ENCODE measurements around the gene AGAP1. TPM values are rescaled to one million over a fixed set of nuclear protein-coding genes. Genes with fewer than 3 reads are reported as not detected.

The AGAP1 gene
- total RNA-seq, 2 donors from 2014 or later = 28.9 to 33.3 TPM

DNA sequence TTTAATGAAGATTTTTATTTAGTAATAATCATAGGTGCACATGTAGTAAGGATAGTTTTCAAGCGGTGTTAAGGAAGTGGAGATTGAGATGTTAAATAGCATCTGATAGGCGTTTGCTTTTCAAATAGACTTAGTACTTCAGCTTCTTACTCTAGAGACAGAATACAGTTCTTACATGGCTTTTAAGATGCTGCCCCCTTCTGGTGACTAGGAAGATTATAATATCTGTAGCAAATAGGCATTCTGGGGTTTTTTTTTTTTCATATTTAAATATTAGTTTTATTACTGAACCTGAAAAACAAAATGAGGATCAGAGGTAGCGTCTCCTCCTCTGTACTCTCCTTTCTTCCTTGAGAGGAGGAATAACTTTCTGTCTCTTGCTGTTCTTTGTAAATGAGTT lies 100.2 kb downstream of the AGAP1 start:
- intact Hi-C loops (cut with DNase I) = loop anchor here (2.0 to 10.0 kb wide), 4 partner anchors 71 to 457 kb away; no protein-coding TSS in a partner anchor

DNA sequence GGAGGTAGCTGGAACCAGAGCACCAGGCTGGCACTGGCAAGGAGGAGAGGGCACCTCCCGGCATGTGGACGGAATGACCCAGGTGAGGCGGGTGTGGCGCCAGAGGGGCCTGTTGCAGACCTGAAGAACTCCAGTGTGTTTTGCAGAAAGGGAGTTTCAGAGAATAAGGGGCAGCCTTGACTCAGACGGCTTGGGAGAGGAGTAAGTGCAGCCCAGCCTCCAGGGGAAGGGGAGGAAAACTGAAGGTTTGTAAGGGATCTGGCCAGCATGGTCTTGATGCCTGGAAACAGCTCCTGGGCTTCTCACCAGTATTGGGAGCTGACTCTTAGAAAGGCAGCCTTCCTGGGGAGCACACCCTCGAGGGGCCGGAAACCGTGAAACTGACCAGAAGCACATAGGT lies 101.1 kb downstream of the AGAP1 start:
- peak; percentile 69 for DNase-seq (ENCODE audit: low spot score)
- intact Hi-C loops (cut with DNase I) = loop anchor here (2.0 to 10.0 kb wide), 5 partner anchors 70 to 458 kb away; no protein-coding TSS in a partner anchor

More for the DNA sequence above, 100.2 kb downstream of the AGAP1 start:
- no peak for DNase-seq (ENCODE audit: low spot score)

DNA sequence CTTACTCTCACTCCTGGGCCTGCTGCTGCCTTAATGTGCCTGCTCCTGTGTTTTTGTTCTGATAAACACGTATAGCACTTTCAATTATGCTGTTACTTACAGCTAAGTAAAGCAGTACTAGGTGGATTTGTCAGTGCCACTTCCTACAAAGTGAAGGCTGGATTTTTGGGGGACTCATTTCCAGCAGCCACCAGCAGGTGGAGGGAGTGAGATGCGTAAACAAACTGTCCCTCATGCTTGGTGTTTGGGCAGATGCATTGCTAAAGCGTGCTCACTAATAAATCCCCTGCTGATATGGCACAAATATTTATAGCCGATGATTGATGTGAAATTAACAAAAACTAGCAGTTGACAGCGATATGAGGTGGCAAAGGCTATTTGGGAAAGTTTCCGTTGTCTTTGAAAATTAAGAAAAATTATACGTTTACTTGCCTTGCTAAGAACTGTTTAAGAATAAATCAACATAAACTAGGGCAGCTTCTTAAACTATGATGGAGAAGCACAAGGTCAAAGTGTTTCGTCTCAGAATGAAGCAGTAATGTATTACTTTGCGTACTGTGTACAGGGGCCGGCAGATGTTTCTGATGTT lies 101.7 kb downstream of the AGAP1 start:
- intact Hi-C loops (cut with DNase I) = loop anchor here (2.0 to 10.0 kb wide), 4 partner anchors 69 to 161 kb away; no protein-coding TSS in a partner anchor
- peak; percentile 88 for DNase-seq (ENCODE audit: low spot score)

DNA sequence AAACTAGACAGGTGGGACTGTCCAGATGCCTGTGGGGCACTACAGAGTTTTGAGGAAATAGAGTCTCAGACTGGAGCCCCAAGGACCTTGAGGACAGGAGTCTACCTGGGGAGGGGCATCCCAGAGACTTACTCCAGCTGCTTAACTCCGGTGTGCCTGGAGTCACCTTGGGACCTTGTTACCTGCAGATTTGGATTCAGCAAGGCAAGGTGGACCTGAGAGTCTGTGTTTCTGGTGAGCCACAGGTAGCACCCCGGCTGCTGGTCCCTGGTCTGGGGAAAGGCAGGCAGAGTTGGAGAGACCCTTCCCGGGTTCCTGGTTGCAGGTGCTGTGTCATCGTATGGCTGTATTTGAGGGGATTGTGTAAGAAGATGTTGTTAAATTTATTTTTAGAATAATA lies 102.4 kb downstream of the AGAP1 start:
- DNase-seq (ENCODE audit: low spot score) = peak; percentile 41
- intact Hi-C loops (cut with DNase I) = loop anchor here (5.0 to 10.0 kb wide), 3 partner anchors 69 to 161 kb away; no protein-coding TSS in a partner anchor

DNA sequence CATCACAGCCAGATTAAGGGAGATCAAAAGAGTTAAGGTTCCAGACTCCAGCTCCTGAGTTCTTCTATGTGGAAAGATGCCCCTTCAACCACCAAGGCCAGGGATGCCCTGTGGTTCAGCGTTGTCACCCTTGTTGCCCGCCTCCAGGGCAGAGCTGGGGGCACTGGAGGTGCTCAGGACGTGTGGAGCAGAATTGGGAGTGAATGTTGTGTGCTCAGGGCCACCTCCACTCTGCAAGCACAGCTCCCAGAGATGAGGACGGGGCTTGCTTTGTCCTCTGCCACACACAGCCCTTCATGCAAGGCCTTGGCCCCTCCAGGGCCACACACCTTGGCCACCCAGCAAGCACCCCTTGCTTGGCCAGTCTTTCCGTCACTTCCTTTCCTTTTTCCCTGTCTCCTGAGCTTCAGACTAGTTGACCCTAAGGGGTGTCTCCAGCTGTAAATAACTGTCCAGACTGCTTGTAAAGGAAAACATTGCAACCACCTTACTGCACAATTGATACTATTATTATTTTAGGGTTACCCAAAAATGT lies 103.3 kb downstream of the AGAP1 start:
- peak; percentile 69 for DNase-seq (ENCODE audit: low spot score)
- intact Hi-C loops (cut with DNase I) = loop anchor here (5.0 to 10.0 kb wide), 3 partner anchors 68 to 162 kb away; no protein-coding TSS in a partner anchor

DNA sequence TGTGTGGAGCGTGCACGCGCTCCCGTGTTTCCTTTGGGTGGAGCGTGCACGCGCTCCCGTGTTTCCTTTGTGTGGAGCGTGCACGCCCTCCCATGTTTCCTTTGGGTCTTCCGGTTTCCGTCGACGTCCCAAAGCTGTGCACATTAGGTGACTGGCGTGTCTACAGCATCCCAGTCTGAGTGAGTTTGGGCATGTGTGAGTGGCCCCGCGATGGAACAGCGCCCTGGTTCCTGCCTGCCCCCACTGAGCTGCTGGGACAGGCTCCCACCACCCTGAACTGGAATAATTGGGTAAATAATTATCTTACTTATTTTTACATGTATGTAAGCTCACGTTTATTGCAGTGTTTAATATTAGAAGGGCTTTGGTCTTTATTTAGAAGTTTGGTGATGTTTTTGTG lies 104.2 kb downstream of the AGAP1 start:
- intact Hi-C loops (cut with DNase I) = loop anchor here (5.0 to 10.0 kb wide), 3 partner anchors 67 to 163 kb away; no protein-coding TSS in a partner anchor
- peak; percentile 36 for DNase-seq (ENCODE audit: low spot score)

DNA sequence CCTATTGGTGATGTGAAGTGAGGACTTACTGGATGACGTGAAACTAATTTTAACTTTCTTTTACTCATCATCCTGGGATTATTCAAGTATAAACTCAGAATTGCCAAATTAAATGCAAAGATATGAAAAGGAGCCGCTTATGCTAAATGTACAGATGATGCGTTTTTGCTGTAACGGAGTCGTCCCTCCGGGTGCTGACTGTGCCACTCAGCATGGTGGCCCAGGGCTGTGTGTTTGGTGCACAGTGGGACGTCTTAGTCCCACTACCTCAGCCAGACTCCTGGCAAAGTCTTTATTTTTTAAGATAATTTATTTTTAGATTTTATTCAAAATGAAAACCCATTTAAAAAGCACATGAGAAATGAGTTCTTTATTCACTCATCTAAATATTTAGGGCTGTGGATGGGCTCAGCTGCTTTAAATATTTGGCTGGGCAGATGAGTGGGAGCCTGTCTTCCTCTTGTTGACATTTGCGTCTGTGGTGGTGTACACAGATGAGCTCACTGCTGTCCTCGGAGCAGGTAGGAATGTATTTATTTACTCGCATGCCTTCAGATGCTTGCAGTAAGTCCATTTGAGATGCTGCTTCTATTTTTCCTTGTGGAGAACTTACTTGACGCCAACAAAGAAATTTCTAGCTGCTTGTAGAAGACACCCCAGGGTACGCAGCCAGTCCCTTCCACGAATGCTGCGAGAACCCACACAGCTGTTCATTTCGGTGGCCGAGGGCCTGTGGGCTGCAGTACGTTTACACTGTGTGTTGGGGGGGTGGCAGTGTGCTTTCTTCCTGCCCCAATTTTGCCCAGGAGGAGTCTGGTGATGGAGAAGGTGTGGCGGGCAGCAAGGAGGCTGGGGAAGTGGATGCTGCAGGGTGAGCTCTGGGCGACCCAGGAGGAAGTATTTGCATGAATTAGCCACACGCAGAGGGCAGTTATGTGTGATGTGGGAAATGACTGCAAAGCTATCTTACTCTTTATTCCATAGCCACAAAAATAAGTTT lies 105.0 kb downstream of the AGAP1 start:
- intact Hi-C loops (cut with DNase I) = loop anchor here (5.0 to 10.0 kb wide), 3 partner anchors 66 to 164 kb away; no protein-coding TSS in a partner anchor
- peak; percentile 24 for DNase-seq (ENCODE audit: low spot score)

DNA sequence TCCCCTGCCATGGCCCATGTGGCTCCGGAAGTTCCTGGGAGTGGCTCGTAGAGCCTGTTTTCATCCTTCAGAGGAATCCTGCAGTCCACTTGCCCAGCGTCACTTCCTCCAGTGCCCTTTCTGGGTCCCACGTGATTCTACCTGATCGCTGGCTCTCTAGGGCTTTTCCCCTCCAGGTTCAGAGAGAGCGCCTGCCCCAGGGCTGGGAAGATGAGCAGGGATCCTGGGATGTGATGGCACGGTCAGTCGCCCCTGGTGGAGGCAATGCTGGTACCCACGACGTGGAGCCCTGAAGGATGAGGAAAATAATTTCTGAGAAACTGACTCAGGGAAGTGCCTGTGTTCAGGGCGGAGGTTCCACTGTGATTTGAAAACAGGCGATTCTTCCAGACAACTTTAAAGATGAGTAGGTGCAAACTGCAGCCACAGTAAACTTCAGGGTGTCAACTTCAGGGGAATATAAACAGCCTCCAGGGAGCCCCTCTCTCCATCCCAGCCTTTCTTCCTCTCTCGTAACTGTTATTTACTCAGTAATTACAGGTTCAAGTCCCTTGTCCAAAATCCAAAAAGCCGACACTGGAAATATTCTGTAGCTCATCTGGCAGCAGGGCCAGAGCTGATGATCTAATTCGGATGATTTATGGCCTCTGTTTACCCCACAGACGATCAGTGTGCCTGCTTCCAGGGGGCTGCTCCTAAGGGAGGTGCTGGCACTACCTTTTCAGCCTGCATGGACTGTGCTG lies 105.9 kb downstream of the AGAP1 start:
- DNase-seq (ENCODE audit: low spot score) = peak; percentile 70
- intact Hi-C loops (cut with DNase I) = loop anchor here (5.0 to 10.0 kb wide), 4 partner anchors 65 to 165 kb away; no protein-coding TSS in a partner anchor

DNA sequence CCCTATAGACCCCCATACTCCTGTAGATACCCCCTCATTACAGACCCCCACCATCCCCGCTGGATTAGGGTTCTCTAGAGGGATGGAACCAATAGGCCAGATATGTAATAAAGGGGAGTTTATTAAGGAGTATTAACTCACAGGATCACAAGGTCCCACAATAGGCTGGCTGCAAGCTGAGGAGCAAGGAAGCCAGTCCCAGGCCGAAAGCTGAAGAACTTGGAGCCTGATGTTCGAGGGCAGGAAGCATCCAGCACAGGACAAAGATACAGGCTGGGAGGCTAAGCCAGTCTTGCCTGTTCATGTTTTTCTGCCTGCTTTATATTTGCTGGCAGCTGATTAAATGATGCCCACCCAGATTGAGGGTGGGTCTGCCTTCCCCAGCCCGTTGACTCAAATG lies 106.6 kb downstream of the AGAP1 start:
- intact Hi-C loops (cut with DNase I) = loop anchor here in 1 of 2 donors (5.0 kb wide), 1 partner anchor 142 kb away; no protein-coding TSS in a partner anchor

DNA sequence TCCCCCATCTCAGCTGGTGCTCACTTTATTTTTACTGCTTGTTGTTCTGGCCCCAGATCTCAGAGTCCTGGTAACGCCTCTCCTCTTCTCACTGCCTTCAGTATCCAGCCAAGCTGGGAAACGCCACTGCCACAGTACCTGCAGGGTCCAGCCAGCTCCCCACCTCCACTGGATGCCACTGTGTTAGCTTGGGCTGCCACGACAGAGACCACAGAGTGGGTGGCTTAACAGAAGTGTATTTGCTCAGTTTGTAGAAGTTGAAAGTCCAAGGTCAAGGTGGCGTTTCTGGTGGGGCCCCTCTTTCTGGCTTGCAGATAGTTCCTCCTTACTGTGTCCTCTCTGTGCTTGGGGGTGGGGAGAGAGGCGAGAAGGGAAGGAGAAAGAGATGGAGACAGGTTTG lies 107.1 kb downstream of the AGAP1 start:
- intact Hi-C loops (cut with DNase I) = loop anchor here in 1 of 2 donors (5.0 kb wide), 1 partner anchor 141 kb away; no protein-coding TSS in a partner anchor

More for the DNA sequence above, 106.6 kb downstream of the AGAP1 start:
- no peak for DNase-seq (ENCODE audit: low spot score)

DNA sequence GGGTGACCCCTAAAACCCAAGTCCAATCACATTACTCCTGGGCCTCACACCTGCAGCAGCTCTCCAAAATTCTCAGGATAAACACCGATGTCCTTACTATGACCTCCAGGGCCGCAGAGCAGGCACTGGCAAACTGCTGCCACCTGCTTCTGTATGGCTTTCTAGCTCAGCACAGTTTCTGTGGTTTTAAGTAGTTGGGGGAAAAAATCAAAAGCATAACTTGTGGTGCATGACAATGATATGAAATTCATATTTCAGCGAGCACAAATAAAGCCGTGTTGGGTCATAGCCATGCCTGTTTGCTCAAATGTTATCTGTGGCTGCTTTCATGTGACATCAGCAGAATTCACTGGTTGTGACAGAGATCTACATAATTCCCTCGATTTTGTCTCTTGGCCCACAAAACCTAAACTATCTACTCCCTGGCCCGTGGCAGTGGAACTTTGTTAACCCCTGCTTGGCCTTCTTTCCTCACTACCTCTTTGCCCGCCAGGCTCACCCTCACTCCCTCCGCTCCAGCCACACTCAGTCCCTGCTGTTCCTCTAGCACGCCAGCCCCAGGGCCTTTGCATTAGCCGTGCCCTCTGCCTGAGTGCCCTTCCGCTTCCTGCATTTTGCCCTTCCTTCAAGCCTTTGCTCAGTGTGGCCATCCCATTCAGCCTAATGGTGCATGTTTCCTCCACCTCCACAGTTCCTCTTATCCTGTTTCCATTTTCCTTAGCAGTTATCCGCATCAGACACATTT lies 108.3 kb downstream of the AGAP1 start:
- intact Hi-C loops (cut with DNase I) = loop anchor here in 1 of 2 donors (5.0 kb wide), 1 partner anchor 140 kb away; no protein-coding TSS in a partner anchor
- DNase-seq (ENCODE audit: low spot score) = peak; percentile 50

More for the DNA sequence above, 107.1 kb downstream of the AGAP1 start:
- peak; percentile 37 for DNase-seq (ENCODE audit: low spot score)

DNA sequence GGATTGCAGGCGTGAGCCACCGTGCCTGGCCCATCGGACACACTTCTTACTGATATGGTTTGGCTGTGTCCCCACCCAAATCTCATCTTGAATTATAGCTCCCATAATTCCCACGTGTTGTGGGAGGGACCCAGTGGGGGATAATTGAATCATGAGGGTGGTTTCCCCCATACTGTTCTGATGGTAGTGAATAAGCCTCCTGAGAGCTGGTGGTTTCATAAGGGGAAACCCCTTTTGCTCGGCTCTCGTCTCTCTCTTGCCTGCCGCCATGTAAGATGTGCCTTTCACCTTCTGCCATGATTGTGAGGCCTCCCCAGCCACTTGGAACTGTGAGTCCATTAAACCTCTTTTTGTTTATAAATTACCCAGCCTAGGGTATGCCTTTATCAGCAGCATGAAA lies 109.1 kb downstream of the AGAP1 start:
- DNase-seq (ENCODE audit: low spot score) = peak; percentile 11
- intact Hi-C loops (cut with DNase I) = loop anchor here in 1 of 2 donors (5.0 kb wide), 1 partner anchor 139 kb away; no protein-coding TSS in a partner anchor

DNA sequence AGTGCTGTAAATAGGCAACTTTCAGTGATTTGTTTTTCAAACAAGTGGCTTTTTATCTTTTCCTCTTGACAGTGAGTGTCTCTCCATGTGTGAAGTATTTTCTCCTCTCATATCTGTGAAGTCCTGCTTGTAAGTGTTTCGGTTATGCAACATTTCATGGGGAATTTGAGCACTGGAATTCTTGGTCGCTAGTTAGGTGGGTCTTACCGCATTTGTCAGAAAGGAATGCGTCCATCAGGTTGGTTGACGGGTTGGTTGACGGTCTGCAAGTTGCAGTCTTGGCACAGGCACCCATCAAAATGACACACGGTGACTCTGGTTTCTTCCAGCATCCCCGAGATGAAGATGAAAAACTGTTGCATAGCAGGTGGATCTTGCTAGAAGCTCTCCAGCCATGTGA lies 109.8 kb downstream of the AGAP1 start:
- intact Hi-C loops (cut with DNase I) = loop anchor here in 1 of 2 donors (5.0 kb wide), 1 partner anchor 139 kb away; no protein-coding TSS in a partner anchor
- DNase-seq (ENCODE audit: low spot score) = peak; percentile 29

DNA sequence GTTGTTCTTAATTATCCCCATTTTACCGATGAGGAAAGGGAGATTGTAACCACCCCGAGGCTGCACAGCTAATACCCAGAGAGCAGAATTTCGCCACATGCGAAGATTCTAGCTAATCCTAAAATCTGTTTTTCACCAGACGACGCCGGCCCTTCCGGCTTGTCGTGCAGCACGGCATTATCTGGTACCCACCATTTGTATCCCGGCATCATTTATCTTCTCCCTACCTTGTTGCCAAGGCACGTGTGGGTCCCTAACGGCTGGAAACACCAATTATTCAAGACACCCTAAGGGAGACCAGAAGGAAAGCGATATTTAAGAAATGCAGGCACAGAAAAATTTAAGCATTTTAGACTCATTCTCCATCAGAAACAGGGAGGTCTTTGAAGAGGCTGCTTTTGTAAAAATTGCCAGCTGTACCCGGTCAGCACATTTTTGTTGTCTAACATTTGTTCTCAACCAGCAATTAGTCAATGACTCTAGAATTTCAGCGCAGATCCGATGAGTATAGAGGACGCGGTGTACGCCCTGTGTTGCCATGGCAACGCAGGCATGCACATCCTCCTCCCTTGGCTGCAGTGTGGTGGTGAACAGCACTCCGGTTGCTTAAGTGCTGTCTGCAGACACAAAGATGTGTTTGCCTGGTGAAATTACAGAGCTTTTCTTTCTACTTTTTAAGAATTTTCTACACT lies 111.6 kb downstream of the AGAP1 start:
- DNase-seq (ENCODE audit: low spot score) = peak; percentile 96
- intact Hi-C loops (cut with DNase I) = no loop called here

DNA sequence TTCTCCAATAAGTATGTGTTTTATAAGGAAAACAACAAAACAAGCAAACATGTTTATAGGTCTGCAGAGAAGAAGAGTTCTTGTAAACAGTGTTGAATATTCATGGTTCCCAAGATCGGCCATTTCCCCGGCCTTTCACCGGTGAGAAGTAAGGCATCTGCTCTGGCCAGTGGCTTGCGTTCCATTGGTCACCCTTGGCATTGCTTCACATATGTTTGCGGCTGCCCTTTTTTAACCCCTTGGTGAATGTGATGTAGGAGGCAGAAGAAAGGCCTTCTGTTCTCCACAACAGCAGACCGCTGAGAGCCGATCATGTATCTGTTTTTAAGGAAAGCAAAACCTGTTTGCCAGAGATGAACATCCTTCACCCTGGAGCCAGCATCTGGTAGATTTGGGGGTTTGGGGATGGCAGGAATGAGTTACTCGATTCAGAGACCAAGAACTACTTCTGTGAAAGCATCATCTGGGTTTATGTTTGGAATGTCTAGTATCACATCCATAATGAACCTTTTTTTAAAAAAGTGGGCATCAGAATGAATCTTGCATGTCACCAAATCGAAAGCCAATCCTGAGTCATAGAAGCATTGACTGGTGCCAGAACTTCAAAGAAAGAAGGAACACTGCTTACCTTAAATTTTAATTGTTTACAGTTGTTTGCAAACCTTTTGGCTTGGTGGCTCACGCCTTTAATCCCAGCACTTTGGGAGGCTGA lies 112.3 kb downstream of the AGAP1 start:
- intact Hi-C loops (cut with DNase I) = no loop called here
- peak; percentile 29 for DNase-seq (ENCODE audit: low spot score)

DNA sequence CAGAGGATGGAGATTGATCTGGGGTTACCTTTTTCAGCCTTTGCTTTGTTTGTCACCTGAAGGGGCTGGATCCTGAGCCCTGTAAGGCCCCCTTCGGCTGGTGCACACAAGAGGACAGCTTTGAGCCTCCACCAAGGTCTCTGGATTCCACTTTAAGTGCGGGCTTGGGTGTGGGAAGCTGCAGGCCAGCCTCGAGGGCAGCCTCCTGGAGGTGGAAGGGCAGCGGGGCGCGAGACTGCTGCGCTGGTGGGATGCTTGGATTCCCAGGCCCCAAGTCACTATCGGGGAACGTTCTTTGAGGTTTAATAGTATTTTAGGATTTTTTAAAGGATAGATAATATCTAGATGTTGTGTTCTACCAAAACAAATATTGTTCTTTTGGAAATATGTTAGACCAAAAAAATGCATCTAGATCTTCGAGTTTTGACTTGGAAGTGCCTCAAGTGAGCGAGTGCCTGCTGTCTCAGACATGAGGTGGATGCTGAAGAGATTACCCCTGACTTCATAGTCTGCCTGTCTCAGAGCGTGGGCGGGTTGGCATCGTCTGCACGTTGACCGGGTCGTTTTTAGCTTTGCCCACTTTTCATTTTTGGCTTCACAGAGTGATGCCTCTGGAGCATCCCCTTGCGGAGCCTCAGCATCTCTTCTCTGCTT lies 113.8 kb downstream of the AGAP1 start:
- intact Hi-C loops (cut with DNase I) = no loop called here
- peak; percentile 69 for DNase-seq (ENCODE audit: low spot score)
